CD1c-positive myeloid dendritic cell (primary cell): ENCODE measurements around the gene HYPK.

Experiments used
- DNase-seq: peaks from one replicate; pipeline ENCODE4 v3.0.0-alpha.2; 2016; ENCODE audit errors: extremely low spot score

Gene HYPK

DNA sequence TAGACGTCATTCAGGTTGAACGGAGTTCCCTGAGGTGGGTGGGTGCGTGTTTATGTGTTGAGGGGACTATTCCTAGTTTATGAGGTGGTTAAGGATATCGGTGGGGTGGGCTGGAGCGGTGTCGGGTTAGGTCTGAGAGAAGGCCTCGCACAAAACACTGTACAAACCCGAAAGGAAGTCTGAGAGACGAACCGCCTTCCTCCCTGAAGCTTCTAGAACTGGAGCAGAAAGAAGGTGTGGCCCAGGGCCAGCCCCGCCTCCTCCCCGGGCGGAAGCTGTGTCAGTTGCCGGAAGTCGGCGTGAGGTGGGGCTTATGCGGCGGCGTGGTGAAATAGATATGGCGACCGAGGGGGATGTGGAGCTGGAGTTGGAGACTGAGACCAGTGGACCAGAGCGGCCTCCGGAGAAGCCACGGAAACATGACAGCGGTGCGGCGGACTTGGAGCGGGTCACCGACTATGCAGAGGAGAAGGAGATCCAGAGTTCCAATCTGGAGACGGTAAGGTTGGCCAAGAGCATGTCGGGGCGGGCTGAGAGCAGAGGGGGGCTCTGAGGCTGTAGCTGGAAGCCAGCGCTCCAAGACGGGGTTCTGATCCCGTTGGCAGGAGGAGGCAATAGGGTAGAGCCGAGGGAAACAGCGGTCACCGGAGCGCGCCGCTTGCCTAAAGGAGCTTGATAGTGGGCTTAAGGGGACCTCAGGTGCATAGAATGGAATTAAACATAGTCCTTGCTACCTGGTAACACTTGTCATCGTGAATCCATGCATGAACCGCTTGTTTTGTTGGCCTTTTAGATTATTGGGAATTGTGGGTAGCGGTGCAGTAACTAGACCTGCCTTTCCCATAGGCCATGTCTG lies at the start of gene HYPK:
TSS of gene HYPK (plus strand) at position 314 of the 856 bp plus-strand sequence. CDS start at position 338, 24 bp downstream.
- DNase-seq: peak; percentile 92

GRCh38 chr15:43751885-43752284 lies 48.5 kb upstream of the HYPK start:
- no peak for DNase-seq

DNA sequence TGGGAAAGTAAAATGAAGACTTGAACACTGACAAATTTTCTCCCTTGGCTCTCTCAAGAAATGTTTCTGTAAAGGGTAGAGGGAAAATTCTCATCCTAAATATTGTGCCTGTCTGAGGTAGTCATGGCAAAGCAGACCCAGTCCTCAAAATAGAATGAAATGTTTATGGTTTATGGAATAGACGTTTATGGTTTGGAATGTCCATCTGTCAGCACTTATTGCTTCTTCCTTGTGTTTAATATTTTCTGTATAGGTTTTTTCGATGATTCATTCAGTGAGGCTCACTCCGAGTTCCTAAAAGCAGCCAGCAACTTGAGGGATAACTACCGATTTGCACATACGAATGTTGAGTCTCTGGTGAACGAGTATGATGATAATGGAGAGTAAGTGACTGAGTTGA lies 37.6 kb upstream of the HYPK start:
- no peak for DNase-seq

GRCh38 chr15:43763819-43764446 lies 36.5 kb upstream of the HYPK start:
- no peak for DNase-seq

- DNase-seq: peak; percentile 62
Observed at GRCh38 chr15:43769584-43770228, 30.7 kb upstream of the HYPK start.

GRCh38 chr15:43771816-43772215 lies 28.6 kb upstream of the HYPK start:
- peak; percentile 67 for DNase-seq

DNA sequence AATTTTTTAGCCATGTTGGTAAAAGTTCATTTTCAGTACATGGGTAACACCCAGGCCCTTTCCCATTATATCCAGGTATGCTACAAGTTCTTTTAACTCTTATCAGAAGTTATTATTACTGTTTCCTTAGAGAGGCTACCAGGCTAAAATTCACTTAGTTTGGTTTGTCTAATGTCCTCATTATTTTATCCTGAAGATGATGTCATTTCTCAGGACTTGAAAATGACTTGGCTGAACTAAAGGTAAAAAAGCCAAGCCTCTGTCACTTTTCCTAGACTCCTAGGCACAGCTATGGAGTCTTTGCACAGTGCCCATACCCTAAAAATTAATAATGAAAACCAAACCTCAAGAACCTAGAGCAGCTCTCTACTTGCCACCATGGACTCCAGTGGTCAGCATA lies 27.8 kb upstream of the HYPK start:
- DNase-seq: no peak

- no peak for DNase-seq
Observed at GRCh38 chr15:43774062-43774461, 26.3 kb upstream of the HYPK start.

GRCh38 chr15:43775411-43775965 lies 24.9 kb upstream of the HYPK start:
- DNase-seq: no peak

DNA sequence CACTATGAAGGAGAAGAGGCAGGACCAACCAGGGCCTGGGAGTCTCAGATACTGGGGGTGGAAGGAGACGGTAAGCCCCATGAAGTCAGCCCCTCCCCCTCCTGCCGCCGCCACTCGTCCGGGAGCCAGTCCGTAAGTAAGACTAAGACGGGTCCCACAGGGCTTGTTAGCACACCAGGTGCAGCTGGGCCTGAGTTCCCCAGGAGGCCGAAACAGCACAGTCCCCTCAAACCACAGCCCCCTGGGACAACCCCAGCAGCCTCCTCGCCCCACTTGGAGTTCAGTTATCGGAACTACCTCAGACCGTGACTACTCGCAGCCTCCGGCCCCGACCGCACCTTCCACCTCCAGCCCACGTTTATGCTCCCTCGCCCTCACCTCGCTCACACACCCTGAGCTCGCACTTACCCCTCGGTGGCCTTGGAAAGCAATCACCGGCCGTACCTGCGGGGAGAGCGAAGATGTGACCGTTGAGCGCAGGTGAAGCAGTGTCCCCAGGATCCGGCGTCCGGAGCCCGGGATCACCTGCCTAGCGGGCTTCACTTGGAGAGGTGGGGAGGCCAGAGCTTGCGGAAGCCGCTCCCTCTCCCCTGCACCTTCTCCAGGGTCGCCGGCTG lies 24.2 kb upstream of the HYPK start:
- no peak for DNase-seq

GRCh38 chr15:43776718-43777266 lies 23.6 kb upstream of the HYPK start, which contains the start of gene ELL3:
Gene ELL3 (minus strand): TSS chr15:43776966. CDS start chr15:43776901, 65 bp downstream.
- peak; percentile 87 for DNase-seq

DNA sequence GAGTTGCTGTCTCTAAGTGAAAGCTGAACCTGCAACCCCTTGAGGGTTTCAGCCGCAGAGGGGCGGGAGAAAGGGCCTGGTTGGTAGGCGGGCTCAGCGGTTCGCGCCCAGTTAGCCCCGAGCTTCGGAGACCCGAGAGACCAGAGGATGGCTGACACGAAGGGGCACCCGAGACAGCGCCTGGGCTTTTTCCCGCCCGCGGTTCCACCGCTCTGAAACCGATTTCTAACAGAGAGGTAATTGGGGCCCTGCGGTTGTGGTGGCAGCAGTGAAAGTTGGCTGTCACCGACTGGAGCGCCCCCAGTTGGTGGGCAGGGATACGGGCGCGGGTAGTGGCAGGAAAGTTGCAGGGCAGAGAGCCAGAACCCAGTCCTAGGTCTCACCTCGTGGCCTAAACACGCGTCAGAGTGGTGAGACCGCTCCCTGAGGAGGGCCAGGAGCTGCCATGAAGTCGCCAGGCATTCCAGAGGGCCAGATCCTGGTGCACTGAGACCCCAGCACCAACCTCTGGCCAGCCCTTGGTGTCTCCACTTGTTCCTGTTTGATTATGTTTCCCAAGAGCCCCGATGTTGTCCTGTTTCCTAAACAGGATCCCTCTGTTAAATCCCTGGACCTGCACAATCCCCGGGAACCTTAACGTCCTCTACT lies 23.0 kb upstream of the HYPK start:
- DNase-seq: peak; percentile 83

DNA sequence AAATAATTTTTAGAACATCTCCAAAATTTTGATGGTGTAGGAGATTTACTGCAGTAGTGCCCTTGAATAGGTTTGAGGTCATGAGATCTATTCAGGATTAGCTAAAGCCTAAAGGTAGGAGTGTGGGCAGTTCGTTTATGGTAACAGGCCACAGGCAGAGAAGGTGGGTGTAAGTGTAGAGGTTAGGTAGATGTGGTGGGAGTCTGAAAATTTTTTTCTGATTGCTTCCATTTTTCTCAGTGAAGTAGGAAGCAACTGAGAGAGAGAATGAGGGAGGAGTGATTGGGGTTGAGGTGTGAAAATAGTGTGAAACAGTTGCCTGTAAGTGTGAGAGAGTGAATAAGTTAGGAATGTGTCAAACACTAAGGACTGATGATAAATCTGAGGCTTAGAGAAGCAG lies 21.4 kb upstream of the HYPK start:
- DNase-seq: no peak

DNA sequence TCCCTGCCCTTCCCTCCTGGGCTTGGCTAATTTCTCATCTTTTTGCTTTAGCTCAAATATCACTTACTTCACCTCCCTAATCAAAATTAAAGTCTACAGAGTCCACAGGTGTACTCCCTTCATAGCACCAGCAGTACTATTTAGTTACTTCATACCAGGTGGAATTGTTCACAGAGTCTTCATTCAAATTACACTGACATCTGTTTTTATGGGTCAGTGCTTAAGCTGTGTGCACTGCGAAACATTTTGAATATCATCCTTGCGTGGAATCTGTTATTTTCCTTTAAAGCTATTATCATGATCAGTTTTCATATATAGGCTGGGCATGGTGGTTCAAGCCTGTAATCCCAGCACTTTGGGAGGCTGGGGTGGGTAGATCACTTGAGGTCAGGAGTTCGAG lies 11.0 kb upstream of the HYPK start:
- DNase-seq: no peak

DNA sequence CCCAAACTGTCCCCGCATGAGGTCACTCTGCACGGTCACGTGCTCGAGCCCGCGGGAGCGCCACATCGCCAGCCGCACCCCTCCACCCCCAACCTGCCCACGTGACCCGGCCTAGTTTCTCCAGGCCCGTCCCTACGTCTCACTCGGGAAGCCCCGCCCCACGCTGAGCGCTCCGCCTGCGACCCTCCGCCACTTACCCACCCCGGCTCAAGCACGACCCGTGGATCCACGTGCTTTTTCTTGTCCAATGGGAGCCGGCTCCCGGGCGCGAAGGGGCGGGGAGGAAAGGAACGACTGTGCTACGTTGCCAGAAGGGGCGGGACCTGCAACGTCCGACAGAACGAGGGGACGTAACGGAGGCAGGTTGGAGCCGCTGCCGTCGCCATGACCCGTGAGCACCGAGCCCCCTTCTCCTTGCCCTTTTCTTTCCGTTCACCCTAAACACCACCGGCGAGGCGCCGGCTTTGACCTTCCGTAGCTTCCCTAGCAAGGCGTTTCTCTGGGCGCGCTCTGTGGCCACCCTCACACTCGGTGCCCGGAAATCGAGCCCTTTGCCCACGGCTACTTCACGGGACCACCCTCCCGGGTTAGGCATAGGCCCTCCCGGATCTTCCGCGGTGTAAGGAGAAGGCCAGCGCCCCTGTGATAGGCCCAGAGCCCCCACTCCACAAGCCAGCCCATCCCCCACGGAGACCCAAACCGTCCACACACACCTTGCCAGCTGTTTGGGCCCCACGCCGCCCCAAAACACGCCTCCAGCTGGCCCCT lies 8.2 kb upstream of the HYPK start, which contains the start of gene SERF2:
TSS of gene SERF2 (plus strand) at position 328 of the 768 bp plus-strand sequence. CDS start at position 385, 57 bp downstream.
- peak; percentile 99 for DNase-seq

DNA sequence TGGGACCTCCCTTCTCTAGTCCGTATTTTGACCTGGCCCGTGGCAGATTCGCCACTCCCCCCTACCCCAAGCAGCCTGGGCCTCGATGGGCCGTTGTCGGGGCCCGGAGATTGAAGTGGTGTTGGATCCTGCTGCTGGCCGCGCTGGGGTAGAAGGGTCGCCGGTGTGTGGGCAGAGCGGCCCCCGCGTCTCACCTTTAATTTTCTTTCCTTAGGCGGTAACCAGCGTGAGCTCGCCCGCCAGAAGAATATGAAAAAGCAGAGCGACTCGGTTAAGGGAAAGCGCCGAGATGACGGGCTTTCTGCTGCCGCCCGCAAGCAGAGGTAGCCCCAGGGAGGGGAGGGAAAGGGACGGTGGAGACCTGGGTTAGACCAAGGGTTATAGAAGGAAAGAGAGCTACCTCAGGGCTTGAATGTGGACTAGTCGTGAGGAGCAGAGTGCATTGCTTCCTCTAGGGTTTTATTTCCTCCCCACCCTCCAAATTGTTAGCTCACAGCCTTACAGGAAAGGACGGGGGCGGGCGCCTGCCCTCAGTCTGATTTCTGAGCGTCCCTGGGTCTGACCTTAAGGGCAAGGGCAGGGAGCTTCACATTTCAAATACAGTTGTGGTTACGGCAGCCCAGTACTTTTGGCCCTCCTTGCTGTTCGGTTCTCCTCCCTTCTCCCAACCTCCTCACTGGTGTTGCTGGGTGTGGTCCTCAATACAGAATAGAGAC lies 7.5 kb upstream of the HYPK start:
- peak; percentile 83 for DNase-seq

- DNase-seq: no peak
Observed at GRCh38 chr15:43793647-43794046, 6.8 kb upstream of the HYPK start.

DNA sequence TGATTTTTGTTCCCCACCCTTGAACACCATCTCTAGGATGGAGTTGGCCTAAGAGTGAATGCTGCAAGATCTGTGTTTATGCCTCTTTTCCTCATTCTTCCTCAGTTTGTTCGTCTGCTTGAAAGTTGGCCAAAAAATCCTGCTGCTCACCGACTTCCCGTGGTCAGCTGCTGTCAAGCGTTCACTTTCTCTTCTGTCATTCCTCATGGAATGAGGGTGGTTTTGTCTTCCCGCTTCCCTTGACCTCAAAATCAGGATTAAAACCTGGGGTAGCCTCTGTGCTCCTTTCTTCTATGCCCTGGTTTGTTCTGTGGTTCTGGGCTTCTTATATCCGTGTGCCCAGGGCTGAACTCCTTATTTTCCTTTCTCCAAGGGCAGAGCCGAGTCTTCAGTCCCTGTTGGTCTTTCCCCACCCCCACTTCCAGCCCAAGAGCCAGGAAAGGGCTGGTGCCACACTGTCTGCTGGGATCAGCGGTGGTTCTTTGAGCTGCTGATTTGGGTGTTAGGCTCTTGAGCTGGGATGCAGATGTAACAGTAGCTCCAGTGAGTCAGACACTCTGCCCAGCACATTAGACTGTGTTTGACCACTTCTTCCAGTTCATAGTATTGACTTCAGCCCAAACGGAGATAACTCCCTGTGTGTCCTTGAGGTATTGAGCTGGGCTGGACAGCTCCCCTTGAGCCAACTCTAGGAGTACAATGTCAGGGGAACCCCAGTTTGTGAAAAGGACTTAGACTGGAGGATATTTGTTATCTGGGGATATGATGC lies 5.9 kb upstream of the HYPK start:
- DNase-seq: no peak

GRCh38 chr15:43795197-43795596 lies 5.2 kb upstream of the HYPK start:
- no peak for DNase-seq
